ENCODE measurements around the gene JHY. TPM values are rescaled to one million over a fixed set of nuclear protein-coding genes. Genes with fewer than 3 reads are reported as not detected.

Gene JHY
- total RNA-seq, 1 donor from 2014 or later, result 2.9 TPM

GRCh38 chr11:122954455-122954854 lies 71.9 kb downstream of the JHY start:
- DNase-seq, result no peak
- TF ChIP-seq CTCF (IDR thresholded peaks at IDR 0.05; ENCODE audit: partially characterized antibody, unreplicated experiment), result no peak
- Mint-ChIP-seq H3K9me3 (ENCODE audit: unreplicated experiment) (no peaks in the 10 kb centered on the region), H3K27me3 (ENCODE audit: unreplicated experiment) (no peaks in the 10 kb centered on the region), H3K4me3 (ENCODE audit: unreplicated experiment) (no peak overlapping the region), H3K4me1 (ENCODE audit: low read depth, unreplicated experiment) (no peaks in the 10 kb centered on the region), H3K27ac (ENCODE audit: unreplicated experiment) (no peak overlapping the region), H3K36me3 (ENCODE audit: unreplicated experiment) (no peaks in the 10 kb centered on the region)

- Mint-ChIP-seq H3K27ac (ENCODE audit: unreplicated experiment) (no peak overlapping the region), H3K36me3 (ENCODE audit: unreplicated experiment) (no peaks in the 10 kb centered on the region), H3K4me3 (ENCODE audit: unreplicated experiment) (no peak overlapping the region), H3K9me3 (ENCODE audit: unreplicated experiment) (no peaks in the 10 kb centered on the region), H3K4me1 (ENCODE audit: low read depth, unreplicated experiment) (peaks cover 4% of the 10 kb centered on the region), H3K27me3 (ENCODE audit: unreplicated experiment) (peaks cover 4% of the 10 kb centered on the region)
- no peak for TF ChIP-seq CTCF (IDR thresholded peaks at IDR 0.05; ENCODE audit: partially characterized antibody, unreplicated experiment)
- no peak for DNase-seq
Observed at GRCh38 chr11:122963961-122964360, 81.4 kb downstream of the JHY start.

GRCh38 chr11:122976061-122976733 lies 93.6 kb downstream of the JHY start:
- Mint-ChIP-seq H3K27ac (ENCODE audit: unreplicated experiment) (no peak overlapping the region), H3K36me3 (ENCODE audit: unreplicated experiment) (peaks cover 5% of the 10 kb centered on the region), H3K9me3 (ENCODE audit: unreplicated experiment) (peaks cover 11% of the 10 kb centered on the region), H3K4me3 (ENCODE audit: unreplicated experiment) (peak overlapping the region; percentile 90), H3K4me1 (ENCODE audit: low read depth, unreplicated experiment) (peaks cover 10% of the 10 kb centered on the region), H3K27me3 (ENCODE audit: unreplicated experiment) (peaks cover 41% of the 10 kb centered on the region)
- no peak for DNase-seq
- TF ChIP-seq CTCF (IDR thresholded peaks at IDR 0.05; ENCODE audit: partially characterized antibody, unreplicated experiment), result no peak

DNA sequence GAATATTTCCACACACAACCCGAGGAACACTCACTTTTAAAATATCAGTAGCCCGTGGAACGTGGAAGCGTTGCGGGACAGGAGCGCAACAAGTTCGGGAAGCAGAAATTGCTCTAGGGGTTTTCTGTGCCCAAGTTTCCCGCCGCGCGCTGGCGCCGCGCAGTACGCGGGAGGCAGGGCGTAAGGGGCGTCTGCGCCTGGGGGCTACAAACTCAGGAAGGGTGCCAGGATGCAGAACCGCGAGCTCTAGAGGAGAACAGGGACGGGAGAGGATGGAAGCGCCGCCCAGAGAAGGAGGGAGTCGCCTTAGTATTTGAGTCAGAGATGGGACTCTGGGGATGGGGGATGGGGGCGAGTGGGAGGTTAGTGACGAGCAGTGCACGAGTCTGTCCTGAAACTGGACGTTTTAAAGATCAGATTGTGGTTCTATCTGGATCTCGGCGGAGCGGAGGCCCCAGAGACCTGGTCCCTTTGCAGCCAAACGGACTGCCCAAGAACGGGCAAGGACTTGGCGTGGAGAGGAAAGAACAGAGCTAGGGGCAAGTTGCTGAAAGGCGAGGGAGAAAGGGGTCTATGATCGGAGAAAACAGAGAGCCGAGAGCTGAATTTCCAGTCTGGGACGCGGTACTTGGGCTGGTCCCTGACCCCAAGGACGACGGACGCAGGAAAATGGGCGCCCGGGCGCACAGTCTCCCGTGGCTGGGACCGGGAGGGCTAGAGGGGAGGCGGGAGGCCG lies 94.3 kb downstream of the JHY start:
- TF ChIP-seq CTCF (IDR thresholded peaks at IDR 0.05; ENCODE audit: partially characterized antibody, unreplicated experiment), result no peak
- peak overlapping the region; percentile 90 for H3K4me3 Mint-ChIP-seq (ENCODE audit: unreplicated experiment)
- DNase-seq, result peak; percentile 45
- H3K4me1 Mint-ChIP-seq (ENCODE audit: low read depth, unreplicated experiment), result peaks cover 10% of the 10 kb centered on the region
- peak overlapping the region; percentile 29 for H3K27ac Mint-ChIP-seq (ENCODE audit: unreplicated experiment)
- peaks cover 5% of the 10 kb centered on the region for H3K36me3 Mint-ChIP-seq (ENCODE audit: unreplicated experiment)
- peaks cover 11% of the 10 kb centered on the region for H3K9me3 Mint-ChIP-seq (ENCODE audit: unreplicated experiment)
- peaks cover 43% of the 10 kb centered on the region for H3K27me3 Mint-ChIP-seq (ENCODE audit: unreplicated experiment)
